Caco-2 (cell line): ENCODE results near the gene NKIRAS1. TPM values are rescaled to one million over a fixed set of nuclear protein-coding genes. Genes with fewer than 3 reads are reported as not detected.
"Not testable (repeated sequence)": the region's sequence is repeated elsewhere in the genome, so short reads cannot be mapped to it uniquely, and the experiment has no call there.

Experiments used
- BruUV-seq: library from RNA; stranded (reverse); fragments of 400-500 nt; replicated peaks from 2 replicates; lab custom pipeline; 2021; lab: Mats Ljungman, UMichigan
- CTCF ChIA-PET: fragments of 300-600 bp; sonication (Branson Sonifier 250); formaldehyde crosslinking; loops from one replicate; lab custom pipeline; 2022; ENCODE audit warnings: antibody characterized with exemption; lab: Charles Lee
- POLR2A ChIA-PET: fragments of 300-600 bp; sonication (Branson Sonifier 250); formaldehyde crosslinking; loops from one replicate; lab custom pipeline; 2022; ENCODE audit warnings: antibody characterized with exemption; lab: Charles Lee
- DNase-seq, 2 experiments: peaks; one replicate each; pipeline versions ENCODE4 v3.0.0 to v3.0.0-alpha.2; 2020 to 2022
- H3K27me3 ChIP-seq: replicated peaks from 2 replicates; pipeline ENCODE4 v1.6.0; 2011; ENCODE audit warnings: low read length; ENCODE audit not compliant: control insufficient read depth, insufficient read depth
- H3K36me3 ChIP-seq: 2 replicates; pipeline ENCODE4 v1.5.1; 2011; ENCODE audit warnings: low read length; ENCODE audit not compliant: control insufficient read depth, insufficient read depth
- H3K4me1 ChIP-seq: fragments of 250-450 bp; sonication (Bioruptor Pico); 2 replicates; pipeline ENCODE4 v1.5.1; 2020; ENCODE audit warnings: mild to moderate bottlenecking
- H3K4me3 ChIP-seq: 2 replicates; pipeline ENCODE4 v1.5.1; 2011; ENCODE audit warnings: low read depth, mild to moderate bottlenecking, control low read depth, low read length
- H3K9me3 ChIP-seq: fragments of 250-450 bp; sonication (Bioruptor Pico); 2 replicates; pipeline ENCODE4 v1.5.1; 2020; ENCODE audit warnings: mild to moderate bottlenecking, moderate library complexity
- H3K27ac Mint-ChIP-seq: one replicate; pipeline ENCODE4 v1.8.0; 2022; ENCODE audit warnings: mixed read lengths; ENCODE audit not compliant: unreplicated experiment
- H3K27me3 Mint-ChIP-seq: one replicate; pipeline ENCODE4 v1.8.0; 2022; ENCODE audit warnings: mixed read lengths; ENCODE audit not compliant: insufficient read depth, unreplicated experiment
- H3K36me3 Mint-ChIP-seq: one replicate; pipeline ENCODE4 v1.8.0; 2022; ENCODE audit warnings: mild to moderate bottlenecking, mixed read lengths; ENCODE audit not compliant: insufficient read depth, unreplicated experiment
- H3K4me1 Mint-ChIP-seq: one replicate; pipeline ENCODE4 v1.8.0; 2022; ENCODE audit warnings: low read depth, mixed read lengths; ENCODE audit not compliant: unreplicated experiment
- H3K4me3 Mint-ChIP-seq: one replicate; pipeline ENCODE4 v1.8.0; 2022; ENCODE audit warnings: mild to moderate bottlenecking, moderate library complexity, mixed read lengths; ENCODE audit not compliant: unreplicated experiment
- H3K9me3 Mint-ChIP-seq: one replicate; pipeline ENCODE4 v1.8.0; 2022; ENCODE audit warnings: mixed read lengths; ENCODE audit not compliant: unreplicated experiment
- CTCF ChIP-seq, 2 experiments: fragments of 200-600 bp in 1 of 2; IDR thresholded peaks; 1 replicate in 1 of 2; 2 replicates in 1 of 2; pipeline versions ENCODE4 v1.5.1 to v1.8.0; 2011 to 2022; ENCODE audit warnings: antibody characterized with exemption in 1 of 2, control low read depth in 1 of 2, inconsistent platforms in 1 of 2, low read depth in 1 of 2, low read length in 1 of 2, mild to moderate bottlenecking in 1 of 2, moderate library complexity in 1 of 2; ENCODE audit not compliant: insufficient read depth in 1 of 2, severe bottlenecking in 1 of 2, unreplicated experiment in 1 of 2
- intact Hi-C: fragments of 100-400 bp; cut with micrococcal nuclease; formaldehyde crosslinking; loops from one replicate; pipeline ENCODE4 v1.10.0; 2022; ENCODE audit not compliant: unreplicated experiment
- total RNA-seq: library from RNA; stranded (reverse); gene quantifications from 2 replicates; pipeline ENCODE4 v1.2.3, GENCODE V29; 2022

NKIRAS1 gene
- total RNA-seq, 1 experiment from 2014 or later: 6.8 TPM

DNA sequence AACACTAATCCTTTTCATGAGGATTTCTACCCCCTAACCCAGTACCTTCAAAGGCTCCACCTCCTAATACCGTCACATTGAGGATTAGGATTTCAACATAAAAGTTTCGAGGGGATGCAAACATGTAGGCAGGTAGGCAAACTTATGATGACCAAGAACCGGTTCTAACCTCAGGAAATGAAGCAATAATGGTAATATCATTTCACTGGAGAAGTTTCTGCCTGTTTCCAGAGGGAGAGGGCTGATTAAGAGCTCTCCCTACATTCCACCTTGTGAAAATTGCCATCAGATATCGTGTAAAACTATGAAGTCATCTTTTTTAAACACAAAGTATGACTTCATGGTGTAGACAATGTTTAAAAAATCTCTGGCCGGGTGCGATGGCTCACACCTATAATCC lies 31.6 kb downstream of the NKIRAS1 start:
- Histone ChIP-seq H3K4me1 (no peaks in the 10 kb centered on the region), H3K27me3 (no peaks in the 10 kb centered on the region), H3K9me3 (no peaks in the 10 kb centered on the region), H3K4me3 (no peak overlapping the region), H3K36me3 (no peaks in the 10 kb centered on the region; the same call in 1 of the 2 replicates)
- Mint-ChIP-seq H3K27me3 (no peaks in the 10 kb centered on the region), H3K4me1 (no peaks in the 10 kb centered on the region), H3K9me3 (no peaks in the 10 kb centered on the region), H3K4me3 (no peak overlapping the region), H3K36me3 (peaks cover 14% of the 10 kb centered on the region), H3K27ac (no peak overlapping the region)
- ChIA-PET POLR2A (interaction anchor here (0.8 kb wide), 1 partner anchor 32 kb away, joined by 3 read pairs; the partner anchor contains the start of genes NKIRAS1 and RPL15), CTCF (interaction anchor here (0.6 kb wide), 1 partner anchor 37 kb away, joined by 3 read pairs; no protein-coding TSS in a partner anchor)
- BruUV-seq: no TSS peak
- no peak for DNase-seq
- intact Hi-C loops: loop anchor here (5.0 to 10.0 kb wide), 2 partner anchors 62 to 350 kb away; partner anchors contain the start of gene NR1D2
- TF ChIP-seq CTCF (IDR thresholded peaks at IDR 0.05; ENCODE audit: insufficient read depth in 1 of 2, low read depth in 1 of 2, low read length in 1 of 2, severe bottlenecking in 1 of 2, unreplicated experiment in 1 of 2): no peak

- no peaks in the 10 kb centered on the region for H3K27me3 Mint-ChIP-seq
- Histone ChIP-seq H3K4me1 (no peaks in the 10 kb centered on the region), H3K9me3 (no peaks in the 10 kb centered on the region), H3K4me3 (no peak overlapping the region), H3K36me3 (no peaks in the 10 kb centered on the region; the same call in 1 of the 2 replicates), H3K27me3 (no peaks in the 10 kb centered on the region)
- ChIA-PET CTCF (interaction anchor here (0.6 kb wide), 1 partner anchor 36 kb away, joined by 3 read pairs; no protein-coding TSS in a partner anchor), POLR2A (interaction anchor here (0.8 kb wide), 1 partner anchor 33 kb away, joined by 3 read pairs; the partner anchor contains the start of genes NKIRAS1 and RPL15)
- no peaks in the 10 kb centered on the region for H3K9me3 Mint-ChIP-seq
- no TSS peak for BruUV-seq
- no peaks in the 10 kb centered on the region for H3K4me1 Mint-ChIP-seq
- intact Hi-C loops: loop anchor here (10.0 kb wide), 1 partner anchor 350 kb away; no protein-coding TSS in a partner anchor
- DNase-seq: no peak
- H3K36me3 Mint-ChIP-seq: peaks cover 12% of the 10 kb centered on the region
- H3K4me3 Mint-ChIP-seq: no peak overlapping the region
- no peak for TF ChIP-seq CTCF (IDR thresholded peaks at IDR 0.05; ENCODE audit: insufficient read depth in 1 of 2, low read depth in 1 of 2, low read length in 1 of 2, severe bottlenecking in 1 of 2, unreplicated experiment in 1 of 2)
- no peak overlapping the region for H3K27ac Mint-ChIP-seq
Observed at GRCh38 chr3:23884481-23884880, 32.3 kb downstream of the NKIRAS1 start.

DNA sequence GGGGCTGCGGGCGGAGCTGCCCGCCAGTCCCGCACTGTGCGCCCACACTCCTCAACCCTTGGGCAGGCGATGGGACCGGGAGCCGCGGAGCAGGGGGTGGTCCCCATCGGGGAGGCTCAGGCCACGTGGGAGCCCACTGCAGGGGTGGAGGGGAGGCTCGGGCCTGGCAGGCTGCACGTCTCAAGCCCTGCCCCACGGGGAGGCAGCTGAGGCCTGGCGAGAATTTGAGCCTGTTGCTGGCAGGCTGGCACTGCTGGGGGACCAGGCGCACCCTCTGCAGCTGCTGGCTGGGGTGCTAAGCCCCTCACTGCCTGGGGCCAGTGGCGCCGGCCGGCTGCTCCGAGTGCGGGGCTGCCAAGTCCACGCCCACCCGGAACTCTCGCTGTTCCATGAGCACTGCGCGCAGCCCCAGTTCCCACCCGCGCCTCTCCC lies 34.3 kb downstream of the NKIRAS1 start:
- POLR2A ChIA-PET: no interaction called here
- TF ChIP-seq CTCF (IDR thresholded peaks at IDR 0.05; ENCODE audit: insufficient read depth in 1 of 2, low read depth in 1 of 2, low read length in 1 of 2, severe bottlenecking in 1 of 2, unreplicated experiment in 1 of 2): no peak
- H3K36me3 Mint-ChIP-seq: peaks cover 15% of the 10 kb centered on the region

GRCh38 chr3:23881993-23882392 lies 34.8 kb downstream of the NKIRAS1 start:
- H3K4me1 ChIP-seq, H3K27me3 Mint-ChIP-seq, DNase-seq, H3K9me3 ChIP-seq, H3K4me1 Mint-ChIP-seq, H3K36me3 ChIP-seq, H3K4me3 ChIP-seq, H3K9me3 Mint-ChIP-seq, H3K4me3 Mint-ChIP-seq, CTCF ChIA-PET, BruUV-seq, H3K27me3 ChIP-seq, H3K27ac Mint-ChIP-seq, POLR2A ChIA-PET: not testable (repeated sequence)
- intact Hi-C loops: loop anchor here (10.0 kb wide), 1 partner anchor 353 kb away; no protein-coding TSS in a partner anchor
- peaks cover 15% of the 10 kb centered on the region for H3K36me3 Mint-ChIP-seq

More for the DNA sequence above, 34.3 kb downstream of the NKIRAS1 start:
- Histone ChIP-seq H3K9me3 (no peaks in the 10 kb centered on the region), H3K4me3 (no peak overlapping the region), H3K4me1 (no peaks in the 10 kb centered on the region), H3K27me3 (no peaks in the 10 kb centered on the region), H3K36me3 (no peaks in the 10 kb centered on the region)
- no peaks in the 10 kb centered on the region for H3K4me1 Mint-ChIP-seq
- no TSS peak for BruUV-seq
- H3K27ac Mint-ChIP-seq: no peak overlapping the region
- no peaks in the 10 kb centered on the region for H3K9me3 Mint-ChIP-seq
- intact Hi-C loops: loop anchor here (10.0 kb wide), 1 partner anchor 352 kb away; no protein-coding TSS in a partner anchor
- no peak overlapping the region for H3K4me3 Mint-ChIP-seq
- DNase-seq: no peak
- CTCF ChIA-PET: no interaction called here
- H3K27me3 Mint-ChIP-seq: no peaks in the 10 kb centered on the region
